OCI-LY1 (cell line): ENCODE measurements around the gene CLRN2.

Source experiments
- H2AFZ ChIP-seq: fragments of 200-600 bp; sonication (generic), shearing (Covaris generic); 2 replicates; pipeline ENCODE4 v1.6.0; 2014; ENCODE audit warnings: antibody characterized with exemption, mild to moderate bottlenecking, low read length
- H3F3A ChIP-seq: fragments of 200-600 bp; sonication (generic), shearing (Covaris generic); 2 replicates; pipeline ENCODE4 v1.6.0; 2014; ENCODE audit warnings: mild to moderate bottlenecking, antibody characterized with exemption, low read length, moderate library complexity; ENCODE audit not compliant: insufficient read depth
- H3K27ac ChIP-seq: fragments of 200-600 bp; sonication (generic); 2 replicates; pipeline ENCODE4 v1.5.1; 2014; ENCODE audit warnings: low read length, mixed run types, mild to moderate bottlenecking, low read depth; ENCODE audit not compliant: poor library complexity, severe bottlenecking
- H3K27me3 ChIP-seq: fragments of 200-600 bp; sonication (generic); 2 replicates; pipeline ENCODE4 v1.6.0; 2014; ENCODE audit warnings: antibody characterized with exemption, mild to moderate bottlenecking, low read length, moderate library complexity; ENCODE audit not compliant: insufficient read depth
- H3K36me3 ChIP-seq: fragments of 200-600 bp; sonication (generic); 2 replicates; pipeline ENCODE4 v1.6.1; 2014; ENCODE audit warnings: mild to moderate bottlenecking, antibody characterized with exemption, low read length, moderate library complexity, mixed read lengths; ENCODE audit not compliant: insufficient read depth
- H3K4me1 ChIP-seq: fragments of 200-600 bp; sonication (generic); 2 replicates; pipeline ENCODE4 v1.5.1; 2014; ENCODE audit warnings: mild to moderate bottlenecking, low read length, moderate library complexity; ENCODE audit not compliant: insufficient read depth, severe bottlenecking
- H3K4me2 ChIP-seq: fragments of 200-600 bp; sonication (generic), shearing (Covaris generic); 2 replicates; pipeline ENCODE4 v1.6.1; 2014; ENCODE audit warnings: low read length
- H3K4me3 ChIP-seq: fragments of 200-600 bp; sonication (generic); 2 replicates; pipeline ENCODE4 v1.5.1; 2014; ENCODE audit warnings: low read length, low read depth, mild to moderate bottlenecking, mixed read lengths; ENCODE audit not compliant: poor library complexity, severe bottlenecking
- H3K79me2 ChIP-seq: fragments of 200-600 bp; shearing (Covaris generic); 2 replicates; pipeline ENCODE4 v1.6.1; 2016; ENCODE audit warnings: mixed run types, low read length, mixed read lengths; ENCODE audit not compliant: insufficient read depth
- H3K9ac ChIP-seq: fragments of 200-600 bp; sonication (generic), shearing (Covaris generic); 2 replicates; pipeline ENCODE4 v1.6.1; 2014; ENCODE audit warnings: mild to moderate bottlenecking, low read length, mixed read lengths
- H3K9me2 ChIP-seq: fragments of 200-600 bp; sonication (generic), shearing (Covaris generic); 2 replicates; pipeline ENCODE4 v1.6.1; 2014; ENCODE audit warnings: low read depth, mild to moderate bottlenecking, low read length, mixed read lengths
- H3K9me3 ChIP-seq: fragments of 200-600 bp; shearing (Covaris generic); 2 replicates; pipeline ENCODE4 v1.6.1; 2014; ENCODE audit warnings: low read length, mixed read lengths
- H4K20me1 ChIP-seq: fragments of 200-600 bp; sonication (generic), shearing (Covaris generic); 2 replicates; pipeline ENCODE4 v1.6.0; 2016; ENCODE audit warnings: mild to moderate bottlenecking, low read length; ENCODE audit not compliant: insufficient read depth
- EZH2 ChIP-seq: fragments of 200-600 bp; sonication (generic), shearing (Covaris generic); IDR thresholded peaks from 2 replicates; pipeline ENCODE4 v1.8.0; 2017; ENCODE audit warnings: borderline replicate concordance, mixed run types, mild to moderate bottlenecking, antibody characterized with exemption, low read length, moderate library complexity, mixed read lengths
- TF ChIP-seq, protein P1 (sequence below): fragments of 200-600 bp; sonication (generic), shearing (Covaris generic); IDR thresholded peaks from 2 replicates; pipeline ENCODE4 v1.5.1; 2017; ENCODE audit warnings: mild to moderate bottlenecking, antibody characterized with exemption, low read length, moderate library complexity, mixed read lengths

The CLRN2 gene

DNA sequence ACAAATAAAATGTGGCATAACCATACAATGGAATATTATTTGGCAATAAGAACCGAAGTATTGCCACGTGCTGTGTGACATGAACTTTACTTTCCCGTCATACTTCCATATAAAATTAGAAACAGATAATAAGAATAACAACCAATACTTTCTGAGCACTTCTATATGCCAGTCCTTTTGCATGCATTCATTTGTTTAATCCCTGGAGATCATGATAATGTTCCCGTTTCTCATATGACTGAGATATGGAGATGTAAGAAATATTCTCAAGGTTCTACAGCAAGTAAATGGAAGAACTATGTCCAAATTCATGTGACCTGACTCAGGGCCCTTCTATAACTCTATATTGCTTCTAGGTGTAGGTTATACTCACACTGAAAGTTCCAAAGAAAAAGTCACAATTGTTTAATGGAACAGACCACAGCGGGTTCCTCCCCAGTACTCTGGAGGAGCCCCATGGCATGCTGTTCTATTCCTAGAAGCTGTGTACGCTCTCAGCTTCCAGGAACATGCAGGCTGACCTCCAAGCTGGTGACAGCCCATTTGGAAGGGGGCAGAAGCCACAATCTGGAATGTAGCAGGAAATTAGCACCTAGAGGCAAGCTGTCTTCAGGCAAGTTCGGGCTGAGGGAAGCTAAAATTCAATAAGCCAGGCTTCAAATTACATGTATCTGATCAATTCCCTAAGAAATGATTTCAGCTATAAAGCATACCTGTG lies 34.6 kb upstream of the CLRN2 start:
- no peaks in the 10 kb centered on the region for H3F3A ChIP-seq
- H3K36me3 ChIP-seq: no peaks in the 10 kb centered on the region
- H3K4me1 ChIP-seq: no peaks in the 10 kb centered on the region
- no peaks in the 10 kb centered on the region for H3K9me3 ChIP-seq
- no peaks in the 10 kb centered on the region for H3K9me2 ChIP-seq
- no peak overlapping the region for H3K9ac ChIP-seq
- no peak overlapping the region for H2AFZ ChIP-seq
- TF ChIP-seq, protein P1, sequence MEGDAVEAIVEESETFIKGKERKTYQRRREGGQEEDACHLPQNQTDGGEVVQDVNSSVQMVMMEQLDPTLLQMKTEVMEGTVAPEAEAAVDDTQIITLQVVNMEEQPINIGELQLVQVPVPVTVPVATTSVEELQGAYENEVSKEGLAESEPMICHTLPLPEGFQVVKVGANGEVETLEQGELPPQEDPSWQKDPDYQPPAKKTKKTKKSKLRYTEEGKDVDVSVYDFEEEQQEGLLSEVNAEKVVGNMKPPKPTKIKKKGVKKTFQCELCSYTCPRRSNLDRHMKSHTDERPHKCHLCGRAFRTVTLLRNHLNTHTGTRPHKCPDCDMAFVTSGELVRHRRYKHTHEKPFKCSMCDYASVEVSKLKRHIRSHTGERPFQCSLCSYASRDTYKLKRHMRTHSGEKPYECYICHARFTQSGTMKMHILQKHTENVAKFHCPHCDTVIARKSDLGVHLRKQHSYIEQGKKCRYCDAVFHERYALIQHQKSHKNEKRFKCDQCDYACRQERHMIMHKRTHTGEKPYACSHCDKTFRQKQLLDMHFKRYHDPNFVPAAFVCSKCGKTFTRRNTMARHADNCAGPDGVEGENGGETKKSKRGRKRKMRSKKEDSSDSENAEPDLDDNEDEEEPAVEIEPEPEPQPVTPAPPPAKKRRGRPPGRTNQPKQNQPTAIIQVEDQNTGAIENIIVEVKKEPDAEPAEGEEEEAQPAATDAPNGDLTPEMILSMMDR: no peak
- no peak for TF ChIP-seq EZH2
- H3K4me2 ChIP-seq: no peak overlapping the region
- H3K4me3 ChIP-seq: no peak overlapping the region
- H3K79me2 ChIP-seq: no peaks in the 10 kb centered on the region
- H3K27me3 ChIP-seq: no peaks in the 10 kb centered on the region
- H4K20me1 ChIP-seq: no peaks in the 10 kb centered on the region
- H3K27ac ChIP-seq: no peak overlapping the region

- H3K27me3 ChIP-seq: no peaks in the 10 kb centered on the region
- no peaks in the 10 kb centered on the region for H3K9me2 ChIP-seq
- H3K4me1 ChIP-seq: no peaks in the 10 kb centered on the region
- no peaks in the 10 kb centered on the region for H4K20me1 ChIP-seq
- H3K9me3 ChIP-seq: no peaks in the 10 kb centered on the region
- no peak overlapping the region for H3K4me3 ChIP-seq
- H3K9ac ChIP-seq: no peak overlapping the region
- no peak overlapping the region for H3K27ac ChIP-seq
- H2AFZ ChIP-seq: no peak overlapping the region
- TF ChIP-seq, protein P1: no peak
- no peak for TF ChIP-seq EZH2
- H3K4me2 ChIP-seq: no peak overlapping the region
- no peaks in the 10 kb centered on the region for H3K36me3 ChIP-seq
- no peaks in the 10 kb centered on the region for H3K79me2 ChIP-seq
- H3F3A ChIP-seq: no peaks in the 10 kb centered on the region
Observed at GRCh38 chr4:17480955-17481354, 34.0 kb upstream of the CLRN2 start.

- no peak overlapping the region for H3K4me3 ChIP-seq
- no peaks in the 10 kb centered on the region for H3K9me2 ChIP-seq
- no peak overlapping the region for H3K9ac ChIP-seq
- H4K20me1 ChIP-seq: no peaks in the 10 kb centered on the region
- TF ChIP-seq, protein P1: no peak
- no peak for TF ChIP-seq EZH2
- H3K79me2 ChIP-seq: no peaks in the 10 kb centered on the region
- H3K9me3 ChIP-seq: no peaks in the 10 kb centered on the region
- H3K27ac ChIP-seq: no peak overlapping the region
- no peaks in the 10 kb centered on the region for H3K4me1 ChIP-seq
- H3K36me3 ChIP-seq: peaks cover 11% of the 10 kb centered on the region
- H3K4me2 ChIP-seq: no peak overlapping the region
- H3K27me3 ChIP-seq: no peaks in the 10 kb centered on the region
- no peaks in the 10 kb centered on the region for H3F3A ChIP-seq
- H2AFZ ChIP-seq: no peak overlapping the region
Observed at GRCh38 chr4:17482716-17483115, 32.2 kb upstream of the CLRN2 start.
